Measurements from ENCODE around the gene ICA1L.

DNA sequence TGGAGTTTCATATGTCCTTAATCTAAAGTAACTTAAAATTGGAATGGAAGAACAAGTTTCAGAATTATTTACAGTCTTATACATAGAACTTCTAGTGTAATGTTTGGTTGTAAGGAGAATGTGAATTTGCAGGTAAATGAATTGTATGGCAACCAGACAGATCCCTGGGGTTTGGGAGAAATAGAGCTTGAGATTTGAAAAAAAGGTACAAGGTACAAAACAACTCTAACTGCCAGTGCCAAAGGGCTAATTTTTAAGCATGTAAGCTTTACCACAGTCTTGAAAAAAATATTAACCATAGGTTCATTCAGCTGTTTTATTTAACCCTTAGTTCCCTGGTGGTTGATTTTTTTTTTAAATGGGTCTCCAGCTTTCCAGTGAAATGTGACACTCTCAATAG lies 103.3 kb downstream of the ICA1L start:
- TF ChIP-seq, protein P1, sequence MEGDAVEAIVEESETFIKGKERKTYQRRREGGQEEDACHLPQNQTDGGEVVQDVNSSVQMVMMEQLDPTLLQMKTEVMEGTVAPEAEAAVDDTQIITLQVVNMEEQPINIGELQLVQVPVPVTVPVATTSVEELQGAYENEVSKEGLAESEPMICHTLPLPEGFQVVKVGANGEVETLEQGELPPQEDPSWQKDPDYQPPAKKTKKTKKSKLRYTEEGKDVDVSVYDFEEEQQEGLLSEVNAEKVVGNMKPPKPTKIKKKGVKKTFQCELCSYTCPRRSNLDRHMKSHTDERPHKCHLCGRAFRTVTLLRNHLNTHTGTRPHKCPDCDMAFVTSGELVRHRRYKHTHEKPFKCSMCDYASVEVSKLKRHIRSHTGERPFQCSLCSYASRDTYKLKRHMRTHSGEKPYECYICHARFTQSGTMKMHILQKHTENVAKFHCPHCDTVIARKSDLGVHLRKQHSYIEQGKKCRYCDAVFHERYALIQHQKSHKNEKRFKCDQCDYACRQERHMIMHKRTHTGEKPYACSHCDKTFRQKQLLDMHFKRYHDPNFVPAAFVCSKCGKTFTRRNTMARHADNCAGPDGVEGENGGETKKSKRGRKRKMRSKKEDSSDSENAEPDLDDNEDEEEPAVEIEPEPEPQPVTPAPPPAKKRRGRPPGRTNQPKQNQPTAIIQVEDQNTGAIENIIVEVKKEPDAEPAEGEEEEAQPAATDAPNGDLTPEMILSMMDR (IDR thresholded peaks at IDR 0.05; ENCODE audit: insufficient read depth, low read depth, low read length), result no peak
- TF ChIP-seq EZH2 (IDR thresholded peaks at IDR 0.05; ENCODE audit: insufficient read depth, low read length), result no peak

Measured in astrocyte (in vitro differentiated cells and primary cell).